Measurements from ENCODE around the gene MRGPRD. TPM values are rescaled to one million over a fixed set of nuclear protein-coding genes. Genes with fewer than 3 reads are reported as not detected.

MRGPRD gene
- total and polyA plus RNA-seq, 2 of the 13 experiments (the other 11 are each of a cell fraction or from before 2014, with no cell fraction given), result not detected

GRCh38 chr11:69014084-69014851 lies 33.5 kb upstream of the MRGPRD start (continued):
- TF ChIP-seq ZNF770 (CRISPR knock-in tag; IDR thresholded peaks at IDR 0.05), result peak; percentile 97
- TF ChIP-seq FOXP1 (IDR thresholded peaks at IDR 0.05), result no peak
- TF ChIP-seq FOXP1 (CRISPR knock-in tag; IDR thresholded peaks at IDR 0.05), result peak; percentile 28
- TF ChIP-seq MAFK (conservative IDR thresholded peaks at IDR 0.05 in 1 of 2, IDR thresholded peaks at IDR 0.05 in 1 of 2; ENCODE audit: low read length in 2 of 2), result no peak
- TF ChIP-seq FOXA1 (IDR thresholded peaks at IDR 0.05), result no peak
- TF ChIP-seq FOXA1 (CRISPR knock-in tag; IDR thresholded peaks at IDR 0.05), result peak; percentile 61; the same call in 1 of the 2 replicates
- no peak for TF ChIP-seq ZNF75D (CRISPR knock-in tag; IDR thresholded peaks at IDR 0.05; ENCODE audit: borderline replicate concordance)
- TF ChIP-seq NFATC3 (CRISPR knock-in tag; IDR thresholded peaks at IDR 0.05), result no peak
- no peak for TF ChIP-seq ARID2 (CRISPR knock-in tag; IDR thresholded peaks at IDR 0.05; ENCODE audit: borderline replicate concordance)
- no peak for TF ChIP-seq ZNF747 (CRISPR knock-in tag; IDR thresholded peaks at IDR 0.05; ENCODE audit: borderline replicate concordance)
- no peak for TF ChIP-seq RNF219 (CRISPR knock-in tag; IDR thresholded peaks at IDR 0.05)

All from HepG2 (cell line).